CD4-positive, alpha-beta T cell (primary cell): ENCODE results near the gene MXI1. TPM values are rescaled to one million over a fixed set of nuclear protein-coding genes. Genes with fewer than 3 reads are reported as not detected.

Source experiments
- ATAC-seq: fragments of 200-7000 bp; cut with Tn5 transposase; one replicate; pipeline ENCODE4 v1.10.0; 2022; ENCODE audit warnings: mild to moderate bottlenecking; ENCODE audit not compliant: poor library complexity
- CTCF ChIA-PET: fragments of 350-600 bp; sonication (Branson Sonifier 250); formaldehyde crosslinking; loops from one replicate; lab custom pipeline; 2021; ENCODE audit warnings: antibody characterized with exemption, inconsistent platforms; lab: Charles Lee
- POLR2A ChIA-PET: fragments of 350-600 bp; sonication (Branson Sonifier 250); formaldehyde crosslinking; loops from one replicate; lab custom pipeline; 2021; ENCODE audit warnings: antibody characterized with exemption, inconsistent platforms; lab: Charles Lee
- DNase-seq, 14 experiments: peaks; one replicate each; pipeline ENCODE4 v3.0.0-alpha.2; 2013 to 2020; ENCODE audit warnings: mixed read lengths in 2 of 14
- H3K27ac ChIP-seq, 2 donors: one replicate each; pipeline versions ENCODE4 v1.5.1 to v1.7.0; 2013; ENCODE audit warnings: low read length in 2 of 2, low read depth in 1 of 2, mild to moderate bottlenecking in 1 of 2
- H3K27me3 ChIP-seq, 2 experiments: 1 replicate in 1 of 2; 2 replicates in 1 of 2; pipeline versions ENCODE4 v1.6.1 to v1.7.0; 2013; ENCODE audit warnings: low read length in 2 of 2, control low read depth in 1 of 2, mild to moderate bottlenecking in 1 of 2, moderate library complexity in 1 of 2; ENCODE audit not compliant: insufficient read depth in 2 of 2, control insufficient read depth in 1 of 2
- H3K36me3 ChIP-seq: one replicate; pipeline ENCODE4 v1.6.1; 2013; ENCODE audit warnings: low read length, control low read depth; ENCODE audit not compliant: insufficient read depth
- H3K4me1 ChIP-seq: one replicate; pipeline ENCODE4 v1.6.1; 2013; ENCODE audit warnings: low read length, control low read depth; ENCODE audit not compliant: insufficient read depth
- H3K4me3 ChIP-seq: one replicate; pipeline ENCODE4 v1.5.1; 2013; ENCODE audit warnings: mild to moderate bottlenecking, low read length, moderate library complexity
- H3K9me3 ChIP-seq, 2 experiments: 1 replicate in 1 of 2; 2 replicates in 1 of 2; pipeline versions ENCODE4 v1.6.1 to v1.7.0; 2013; ENCODE audit warnings: low read length in 2 of 2, mild to moderate bottlenecking in 2 of 2, control low read depth in 1 of 2, moderate library complexity in 1 of 2; ENCODE audit not compliant: control insufficient read depth in 1 of 2, insufficient read depth in 1 of 2
- H3K27ac Mint-ChIP-seq: one replicate; pipeline ENCODE4 v1.8.0; 2020; ENCODE audit warnings: mixed read lengths
- H3K27me3 Mint-ChIP-seq: one replicate; pipeline ENCODE4 v1.8.0; 2021; ENCODE audit warnings: mixed read lengths
- H3K36me3 Mint-ChIP-seq: one replicate; pipeline ENCODE4 v1.8.0; 2021; ENCODE audit warnings: low read depth, mixed read lengths
- H3K4me1 Mint-ChIP-seq: one replicate; pipeline ENCODE4 v1.8.0; 2021; ENCODE audit warnings: low read depth, mixed read lengths
- H3K4me3 Mint-ChIP-seq: one replicate; pipeline ENCODE4 v1.8.0; 2020; ENCODE audit warnings: mild to moderate bottlenecking, mixed read lengths
- H3K9me3 Mint-ChIP-seq: one replicate; pipeline ENCODE4 v1.8.0; 2020; ENCODE audit warnings: mixed read lengths
- CTCF ChIP-seq: fragments of 200-600 bp; IDR thresholded peaks from one replicate; pipeline ENCODE4 v1.8.0; 2022; ENCODE audit warnings: antibody characterized with exemption, mild to moderate bottlenecking
- intact Hi-C, 2 experiments: fragments of 100-400 bp; cut with DNase I in 1 of 2; cut with micrococcal nuclease in 1 of 2; formaldehyde crosslinking; loops; one replicate each; pipeline versions ENCODE4 v1.15.1 to v1.9.0; 2023 to 2025; cut with DNase I, micrococcal nuclease
- total RNA-seq, 174 experiments: library from RNA in 2 of 174; stranded (reverse) in 2 of 174; gene quantifications; one replicate each; pipeline ENCODE4 v1.2.3 and lab custom pipeline; 2021 to 2026

Gene MXI1
- total RNA-seq, 2 experiments from 2014 or later: 74.3 to 84.3 TPM

GRCh38 chr10:110233846-110234245 is 26.4 kb downstream of the MXI1 start:
- POLR2A ChIA-PET: interaction anchor here (1.4 kb wide), 2 partner anchors 22 to 24 kb away, joined by 4 to 6 read pairs; no protein-coding TSS in a partner anchor
- H3K4me3 Mint-ChIP-seq: no peak overlapping the region
- no peaks in the 10 kb centered on the region for H3K27me3 ChIP-seq
- peaks cover 4% of the 10 kb centered on the region for H3K9me3 Mint-ChIP-seq
- H3K4me1 Mint-ChIP-seq: peaks cover 21% of the 10 kb centered on the region
- CTCF ChIA-PET: no interaction called here
- H3K36me3 ChIP-seq: peaks cover 13% of the 10 kb centered on the region
- no peaks in the 10 kb centered on the region for H3K9me3 ChIP-seq
- no peaks in the 10 kb centered on the region for H3K4me1 ChIP-seq
- no peak overlapping the region for H3K4me3 ChIP-seq
- H3K36me3 Mint-ChIP-seq: peaks cover 61% of the 10 kb centered on the region
- TF ChIP-seq CTCF: no peak
- H3K27ac ChIP-seq: no peak overlapping the region
- H3K27me3 Mint-ChIP-seq: no peaks in the 10 kb centered on the region
- DNase-seq: no peak
- no peak overlapping the region for H3K27ac Mint-ChIP-seq
- ATAC-seq: no peak
- intact Hi-C loops: loop anchor here in 1 of 2 experiments (5.0 kb wide), 1 partner anchor 43 kb away; no protein-coding TSS in a partner anchor

GRCh38 chr10:110237894-110238480 is 30.6 kb downstream of the MXI1 start:
- Mint-ChIP-seq H3K27me3 (no peaks in the 10 kb centered on the region), H3K4me3 (no peak overlapping the region), H3K36me3 (peaks cover 32% of the 10 kb centered on the region), H3K27ac (no peak overlapping the region), H3K4me1 (peaks cover 48% of the 10 kb centered on the region), H3K9me3 (peaks cover 4% of the 10 kb centered on the region)
- H3K27ac ChIP-seq: no peak overlapping the region
- H3K27me3 ChIP-seq: no peaks in the 10 kb centered on the region
- ChIA-PET CTCF (no interaction called here), POLR2A (no interaction called here)
- H3K4me1 ChIP-seq: no peaks in the 10 kb centered on the region
- H3K4me3 ChIP-seq: no peak overlapping the region
- no peaks in the 10 kb centered on the region for H3K9me3 ChIP-seq
- peaks cover 3% of the 10 kb centered on the region for H3K36me3 ChIP-seq
- no peak for DNase-seq
- TF ChIP-seq CTCF: no peak
- ATAC-seq: no peak
- intact Hi-C loops: no loop called here

GRCh38 chr10:110239892-110240291 is 32.5 kb downstream of the MXI1 start:
- CTCF ChIA-PET: no interaction called here
- intact Hi-C loops: no loop called here

More at GRCh38 chr10:110239892-110240291, 32.5 kb downstream of the MXI1 start:
- no peaks in the 10 kb centered on the region for H3K27me3 Mint-ChIP-seq
- no peak overlapping the region for H3K4me3 ChIP-seq
- H3K27ac ChIP-seq: no peak overlapping the region
- no peak overlapping the region for H3K27ac Mint-ChIP-seq
- TF ChIP-seq CTCF: no peak
- no peak overlapping the region for H3K4me3 Mint-ChIP-seq
- ATAC-seq (no peak), DNase-seq (no peak)
- peaks cover 37% of the 10 kb centered on the region for H3K36me3 Mint-ChIP-seq
- no peaks in the 10 kb centered on the region for H3K27me3 ChIP-seq
- no peaks in the 10 kb centered on the region for H3K9me3 ChIP-seq
- H3K4me1 ChIP-seq: no peaks in the 10 kb centered on the region
- peaks cover 6% of the 10 kb centered on the region for H3K36me3 ChIP-seq
- peaks cover 4% of the 10 kb centered on the region for H3K9me3 Mint-ChIP-seq
- peaks cover 47% of the 10 kb centered on the region for H3K4me1 Mint-ChIP-seq
- POLR2A ChIA-PET: interaction anchor here (0.7 kb wide), 1 partner anchor 31 kb away, joined by 3 read pairs; no protein-coding TSS in a partner anchor
